GM21526 (cell line): ENCODE results near the gene SLC28A1.

Experiments used
- ATAC-seq: cut with Tn5 transposase; IDR thresholded peaks from one replicate; pipeline ENCODE4 v1.9.1; 2021; ENCODE audit warnings: moderate library complexity; ENCODE audit not compliant: unreplicated experiment, low FRiP score

SLC28A1 gene

GRCh38 chr15:84934942-84935729, 50.7 kb downstream of the SLC28A1 start:
- ATAC-seq = no peak

- no peak for ATAC-seq
Observed at GRCh38 chr15:84937144-84937543, 52.7 kb downstream of the SLC28A1 start.

GRCh38 chr15:84938726-84939125, 54.3 kb downstream of the SLC28A1 start:
- no peak for ATAC-seq

GRCh38 chr15:84940399-84940798, 55.9 kb downstream of the SLC28A1 start:
- ATAC-seq = no peak

GRCh38 chr15:84942456-84942855, 58.0 kb downstream of the SLC28A1 start:
- ATAC-seq = no peak

GRCh38 chr15:84944311-84944710, 59.8 kb downstream of the SLC28A1 start:
- ATAC-seq = no peak

GRCh38 chr15:84944861-84945260, 60.4 kb downstream of the SLC28A1 start:
- ATAC-seq = no peak

- no peak for ATAC-seq
Observed at GRCh38 chr15:84946772-84947489, 62.5 kb downstream of the SLC28A1 start.

- no peak for ATAC-seq
Observed at GRCh38 chr15:84947947-84948830, 63.7 kb downstream of the SLC28A1 start.

- ATAC-seq = no peak
Observed at GRCh38 chr15:84949043-84949442, 64.6 kb downstream of the SLC28A1 start.

- ATAC-seq = no peak
Observed at GRCh38 chr15:84949845-84950569, 65.5 kb downstream of the SLC28A1 start.

GRCh38 chr15:84950570-84951111, 66.2 kb downstream of the SLC28A1 start:
- no peak for ATAC-seq

- no peak for ATAC-seq
Observed at GRCh38 chr15:84951736-84952135, 67.3 kb downstream of the SLC28A1 start.

GRCh38 chr15:84953136-84953535, 68.7 kb downstream of the SLC28A1 start:
- ATAC-seq = no peak

- ATAC-seq = no peak
Observed at GRCh38 chr15:84953726-84954125, 69.3 kb downstream of the SLC28A1 start.

GRCh38 chr15:84955089-84955848, 70.8 kb downstream of the SLC28A1 start:
- no peak for ATAC-seq

GRCh38 chr15:84956199-84956598, 71.7 kb downstream of the SLC28A1 start:
- no peak for ATAC-seq

GRCh38 chr15:84960391-84961113, 76.1 kb downstream of the SLC28A1 start:
- ATAC-seq = no peak

GRCh38 chr15:84961114-84961452, 76.6 kb downstream of the SLC28A1 start:
- no peak for ATAC-seq
